ENCODE data around the gene PYDC2.

The PYDC2 gene

GRCh38 chr3:191461113-191461595 is at the start of gene PYDC2:
Gene PYDC2, plus strand, starts transcription at chr3:191461163. Its CDS starts 0 bp downstream, at chr3:191461163.
- DNase-seq, result no peak

GRCh38 chr3:191412759-191413158 is 48.2 kb upstream of the PYDC2 start:
- DNase-seq, result no peak

- no peak for DNase-seq
These were observed 46.7 kb upstream of the PYDC2 start for GRCh38 chr3:191414286-191414685.

GRCh38 chr3:191414732-191415131 is 46.2 kb upstream of the PYDC2 start:
- no peak for DNase-seq

- DNase-seq, result no peak
These were observed 45.4 kb upstream of the PYDC2 start for GRCh38 chr3:191415566-191415965.

GRCh38 chr3:191417457-191417729 is 43.6 kb upstream of the PYDC2 start:
- DNase-seq, result no peak

GRCh38 chr3:191420771-191421170 is 40.2 kb upstream of the PYDC2 start:
- DNase-seq, result no peak

GRCh38 chr3:191424881-191425280 is 36.1 kb upstream of the PYDC2 start:
- no peak for DNase-seq

GRCh38 chr3:191425322-191425734 is 35.6 kb upstream of the PYDC2 start:
- no peak for DNase-seq

- DNase-seq, result no peak
These were observed 34.7 kb upstream of the PYDC2 start for GRCh38 chr3:191426311-191426710.

GRCh38 chr3:191428177-191428576 is 32.8 kb upstream of the PYDC2 start:
- no peak for DNase-seq

- no peak for DNase-seq
These were observed 30.9 kb upstream of the PYDC2 start for GRCh38 chr3:191430103-191430502.

- no peak for DNase-seq
These were observed 29.7 kb upstream of the PYDC2 start for GRCh38 chr3:191431160-191431822.

- DNase-seq, result no peak
These were observed 28.8 kb upstream of the PYDC2 start for GRCh38 chr3:191432162-191432561.

- no peak for DNase-seq
These were observed 26.9 kb upstream of the PYDC2 start for GRCh38 chr3:191434024-191434423.

GRCh38 chr3:191435981-191436380 is 25.0 kb upstream of the PYDC2 start:
- no peak for DNase-seq

GRCh38 chr3:191438150-191438814 is 22.7 kb upstream of the PYDC2 start:
- no peak for DNase-seq

GRCh38 chr3:191440532-191440931 is 20.4 kb upstream of the PYDC2 start:
- no peak for DNase-seq

- no peak for DNase-seq
These were observed 19.3 kb upstream of the PYDC2 start for GRCh38 chr3:191441687-191442086.

GRCh38 chr3:191444569-191444968 is 16.4 kb upstream of the PYDC2 start:
- no peak for DNase-seq

- no peak for DNase-seq
These were observed 11.7 kb upstream of the PYDC2 start for GRCh38 chr3:191449256-191449655.

GRCh38 chr3:191455257-191455952 is 5.6 kb upstream of the PYDC2 start:
- DNase-seq, result no peak

GRCh38 chr3:191460360-191460759 is 603 bp upstream of the PYDC2 start:
- DNase-seq, result no peak

GRCh38 chr3:191470080-191470479 is 9.1 kb downstream of the PYDC2 start:
- DNase-seq, result no peak
